Inflammatory macrophage (primary cell): Measurements from ENCODE around the gene TMEM51.
A peak's percentile ranks its signal among the peaks of the same experiment; 100 is the strongest.

Experiments
- DNase-seq, 2 donors: peaks; one replicate each; pipeline ENCODE4 v3.0.0-alpha.2; 2020 to 2022
- total RNA-seq, 18 experiments: gene quantifications; one replicate each; lab custom pipeline; 2026; ENCODE audit warnings: mixed read lengths in 6 of 18, inconsistent platforms in 2 of 18; lab: John Stamatoyannopoulos, UW

Gene TMEM51
- 13.8 to 39.0 (median 24.4) reads per million in 18 experiments for total RNA-seq

- peak; percentile 48 to 75 for DNase-seq
Observed at GRCh38 chr1:15153184-15153841, at the start of gene TMEM51. Gene TMEM51 (plus strand): TSS chr1:15153747. CDS start chr1:15215088, 61,341 bp downstream.

GRCh38 chr1:15103906-15104305 lies 49.6 kb upstream of the TMEM51 start:
- DNase-seq, result no peak

- no peak for DNase-seq
Observed at GRCh38 chr1:15104768-15105167, 48.8 kb upstream of the TMEM51 start.

- DNase-seq, result peak; percentile 76 to 88
Observed at GRCh38 chr1:15106608-15107007, 46.9 kb upstream of the TMEM51 start.

DNA sequence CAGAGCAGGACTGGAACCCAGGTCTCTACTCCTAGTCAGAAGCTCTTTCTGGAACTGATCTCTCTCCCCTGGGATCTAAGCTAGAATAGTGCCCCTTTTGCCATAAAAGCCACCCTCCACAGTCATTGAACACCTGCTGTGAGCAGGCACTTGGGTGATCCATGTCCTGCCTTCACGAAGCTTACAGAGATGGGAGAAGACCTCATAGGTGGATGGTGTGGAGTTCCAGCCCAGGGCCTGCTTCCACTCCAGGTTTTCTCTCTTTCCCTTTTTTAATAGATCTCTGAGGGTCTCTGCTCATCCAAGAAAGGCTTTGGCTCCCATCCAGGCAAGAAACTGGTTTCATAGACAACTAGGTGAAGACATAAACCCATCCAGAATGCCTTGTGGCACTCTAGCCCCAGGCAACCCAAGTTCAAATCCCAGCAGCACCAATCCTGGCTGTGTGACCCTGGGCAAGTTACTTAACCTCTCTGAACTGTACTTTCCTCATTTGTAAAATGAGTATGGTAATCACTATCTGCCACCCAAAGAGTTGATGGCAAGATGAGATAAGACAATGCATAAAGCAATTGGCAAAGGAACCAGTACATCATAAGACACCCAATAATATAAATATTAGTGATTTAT lies 46.4 kb upstream of the TMEM51 start:
- no peak for DNase-seq

DNA sequence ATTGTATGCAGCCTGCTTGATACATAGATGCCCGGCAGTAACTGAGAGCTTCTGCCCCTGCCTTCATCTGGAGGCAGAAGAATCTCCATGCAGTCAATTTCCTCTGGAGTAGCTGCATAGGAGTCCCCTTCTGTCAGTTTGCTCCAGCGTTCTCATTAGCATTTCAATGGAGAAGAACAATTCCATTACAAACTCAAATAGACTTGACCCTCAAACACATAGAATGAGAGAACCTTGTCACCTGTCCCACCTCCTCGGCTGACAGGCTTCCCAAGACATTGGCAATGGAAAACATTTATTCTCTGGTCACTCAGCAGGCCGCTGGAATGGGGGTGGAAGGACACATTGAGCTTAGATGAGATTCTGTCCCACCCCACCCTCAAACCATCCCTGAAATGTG lies 45.6 kb upstream of the TMEM51 start:
- no peak for DNase-seq

DNA sequence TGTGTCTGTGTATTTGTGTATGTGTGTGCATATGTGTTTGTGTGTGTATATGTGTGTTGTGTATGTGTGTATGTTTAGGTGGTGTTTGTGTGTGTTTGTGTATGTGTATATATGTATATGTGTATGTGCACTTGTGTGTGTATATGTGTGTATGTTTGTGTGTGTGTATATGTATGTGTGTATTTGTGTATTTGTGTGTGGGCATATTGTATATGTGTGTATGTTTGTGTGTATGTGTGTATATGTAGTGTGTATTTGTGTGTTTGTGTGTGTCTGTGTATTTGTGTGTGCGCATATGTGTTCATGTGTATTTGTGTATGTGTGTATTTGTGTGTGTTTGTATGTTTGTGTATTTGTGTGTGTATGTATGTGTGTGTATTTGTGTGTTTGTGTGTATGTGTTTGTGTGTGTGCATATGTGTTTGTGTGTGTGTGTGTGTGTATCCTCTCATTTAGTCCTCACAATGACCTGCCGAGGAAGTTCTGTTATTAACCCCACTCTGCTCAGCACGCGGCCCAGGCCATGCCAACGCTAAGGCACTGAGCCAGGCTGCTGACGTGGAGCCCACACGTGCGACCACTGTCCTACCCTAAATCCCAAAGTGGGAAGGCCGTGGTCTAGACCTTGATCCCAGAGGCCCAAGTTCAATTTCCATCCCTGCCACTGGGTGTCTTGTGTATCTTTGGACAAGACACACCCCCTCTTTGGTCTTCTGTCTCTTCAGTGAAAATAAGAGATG lies 43.2 kb upstream of the TMEM51 start:
- no peak for DNase-seq

- no peak for DNase-seq
Observed at GRCh38 chr1:15110867-15111230, 42.7 kb upstream of the TMEM51 start.

GRCh38 chr1:15113146-15113545 lies 40.4 kb upstream of the TMEM51 start:
- DNase-seq, result no peak

- DNase-seq, result no peak
Observed at GRCh38 chr1:15114884-15115283, 38.7 kb upstream of the TMEM51 start.

DNA sequence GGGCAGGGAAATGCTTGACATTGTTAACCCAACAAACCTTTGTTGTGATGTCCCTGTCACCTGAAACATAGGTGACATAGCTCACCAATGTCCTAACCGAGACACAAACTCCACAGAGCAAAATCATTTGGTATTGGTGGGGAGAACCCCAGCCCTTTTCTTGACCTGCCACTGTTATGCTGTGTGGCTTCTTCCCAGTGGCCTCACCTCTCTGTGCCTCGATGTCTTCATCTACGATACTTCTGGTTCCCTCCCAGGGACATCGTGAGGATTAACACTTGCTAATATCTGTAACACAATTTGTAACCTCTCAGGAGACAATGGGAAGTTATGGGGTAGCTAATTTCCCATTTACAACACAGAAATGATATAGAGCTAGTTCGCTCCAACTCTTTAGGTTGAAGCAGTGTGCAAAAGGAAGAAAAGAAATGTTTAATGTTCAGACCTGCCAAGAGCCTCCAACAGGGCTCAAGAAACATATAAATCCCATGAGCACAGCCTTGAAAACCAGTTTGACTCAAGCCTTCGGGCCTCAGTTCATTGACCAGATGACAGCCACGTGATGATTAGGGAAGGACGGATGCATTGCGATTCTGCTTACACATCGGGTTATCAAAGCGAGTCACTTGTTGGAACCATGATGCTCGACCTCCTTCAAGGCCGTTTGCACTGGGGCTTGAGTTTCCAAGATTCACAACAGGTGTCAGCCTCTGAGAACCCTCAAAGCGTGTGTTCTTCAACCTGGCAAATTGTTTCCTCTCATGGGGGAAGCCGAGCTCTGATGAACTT lies 37.8 kb upstream of the TMEM51 start:
- no peak for DNase-seq

DNA sequence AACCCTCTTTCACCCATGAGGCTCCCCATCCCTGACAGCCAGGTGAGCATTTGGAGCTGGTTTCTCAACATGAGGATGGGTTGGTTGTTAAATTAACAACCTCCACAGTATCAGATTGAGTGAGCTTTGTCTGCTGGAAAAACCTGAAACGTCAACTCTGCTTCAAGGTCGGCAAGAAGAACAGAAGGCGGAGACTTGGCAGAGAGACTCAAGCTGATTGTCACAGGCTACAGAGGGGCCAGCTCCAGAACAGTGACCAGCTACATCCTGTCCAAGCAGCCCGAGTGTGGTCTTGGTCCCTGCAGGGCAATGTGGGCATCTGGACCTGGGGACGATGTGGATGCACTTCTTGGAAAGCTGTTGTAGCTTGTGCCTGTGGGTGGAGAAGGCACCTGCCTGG lies 36.6 kb upstream of the TMEM51 start:
- DNase-seq, result no peak

- DNase-seq, result no peak
Observed at GRCh38 chr1:15117671-15118325, 35.7 kb upstream of the TMEM51 start.

DNA sequence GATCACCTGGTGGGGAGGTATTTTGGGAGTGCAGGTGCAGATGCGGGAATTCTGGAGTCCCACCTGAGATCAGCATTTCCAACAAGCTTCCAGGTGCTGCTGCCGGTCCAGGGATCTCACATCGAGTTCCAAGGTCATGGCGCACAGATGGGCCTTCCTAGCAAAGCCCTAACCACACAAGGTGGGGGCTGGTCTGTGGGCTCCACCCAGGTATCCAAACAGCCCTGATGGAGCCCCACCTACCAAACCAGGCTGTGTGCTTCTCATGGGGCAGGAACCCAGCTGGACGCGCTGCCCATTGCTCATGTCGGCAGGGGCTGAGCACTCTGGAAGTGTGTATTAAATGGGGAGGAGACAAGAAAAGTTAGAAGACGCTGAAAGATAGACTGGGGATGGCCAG lies 35.0 kb upstream of the TMEM51 start:
- DNase-seq, result no peak

DNA sequence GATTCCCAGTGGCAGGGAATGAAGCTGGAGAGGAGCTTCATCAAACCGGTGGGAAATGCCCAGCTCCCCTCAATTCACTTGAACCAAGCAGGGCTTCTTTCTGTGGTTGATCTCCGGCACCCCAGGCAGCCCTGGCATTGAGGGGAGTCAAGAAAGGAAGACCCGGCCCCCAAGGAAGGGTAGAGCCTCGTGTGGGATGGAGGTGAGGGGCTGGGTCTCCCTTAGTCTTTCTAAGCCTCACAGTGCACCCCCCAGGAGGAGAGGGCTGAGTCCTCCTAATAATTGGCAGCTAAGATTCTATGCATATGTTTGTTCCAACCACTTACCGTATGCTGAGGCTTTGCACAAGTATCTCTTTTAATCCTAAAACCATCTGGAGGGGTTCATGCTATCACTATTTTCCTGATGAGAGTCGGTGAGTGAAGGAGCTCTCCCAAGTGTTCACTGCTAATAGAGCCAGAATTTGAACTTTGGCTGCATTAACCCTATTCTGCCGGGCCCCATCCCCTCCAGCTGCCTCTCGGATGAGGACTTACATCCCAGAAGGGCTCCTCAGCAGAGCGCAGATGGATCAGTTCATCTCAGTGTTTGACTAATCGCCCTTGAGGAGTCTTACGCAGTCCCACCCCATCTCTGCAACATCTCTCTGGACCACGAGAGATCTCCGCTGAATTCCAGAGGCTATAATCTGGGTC lies 33.1 kb upstream of the TMEM51 start:
- DNase-seq, result no peak

GRCh38 chr1:15122331-15122730 lies 31.2 kb upstream of the TMEM51 start:
- no peak for DNase-seq

GRCh38 chr1:15123270-15123669 lies 30.3 kb upstream of the TMEM51 start:
- no peak for DNase-seq

DNA sequence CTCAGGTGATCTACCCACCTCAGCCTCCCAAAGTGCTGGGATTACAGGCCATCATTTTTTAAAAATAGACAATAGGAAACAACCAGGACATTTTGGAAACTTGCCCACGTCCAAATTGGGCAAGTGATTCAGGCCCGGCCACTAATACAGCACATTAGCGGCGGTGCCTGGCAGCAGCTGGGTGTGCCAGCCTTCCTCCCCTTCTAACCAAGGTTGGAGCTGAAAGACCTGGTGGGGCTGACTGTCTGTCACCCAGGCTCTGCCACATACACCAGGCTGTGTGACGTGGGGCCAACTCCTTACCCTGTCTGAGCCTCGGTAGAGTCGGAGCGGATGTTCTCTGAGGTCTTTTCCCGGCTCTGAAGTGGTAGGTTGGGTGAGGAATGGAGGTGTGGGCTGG lies 29.6 kb upstream of the TMEM51 start:
- no peak for DNase-seq

DNA sequence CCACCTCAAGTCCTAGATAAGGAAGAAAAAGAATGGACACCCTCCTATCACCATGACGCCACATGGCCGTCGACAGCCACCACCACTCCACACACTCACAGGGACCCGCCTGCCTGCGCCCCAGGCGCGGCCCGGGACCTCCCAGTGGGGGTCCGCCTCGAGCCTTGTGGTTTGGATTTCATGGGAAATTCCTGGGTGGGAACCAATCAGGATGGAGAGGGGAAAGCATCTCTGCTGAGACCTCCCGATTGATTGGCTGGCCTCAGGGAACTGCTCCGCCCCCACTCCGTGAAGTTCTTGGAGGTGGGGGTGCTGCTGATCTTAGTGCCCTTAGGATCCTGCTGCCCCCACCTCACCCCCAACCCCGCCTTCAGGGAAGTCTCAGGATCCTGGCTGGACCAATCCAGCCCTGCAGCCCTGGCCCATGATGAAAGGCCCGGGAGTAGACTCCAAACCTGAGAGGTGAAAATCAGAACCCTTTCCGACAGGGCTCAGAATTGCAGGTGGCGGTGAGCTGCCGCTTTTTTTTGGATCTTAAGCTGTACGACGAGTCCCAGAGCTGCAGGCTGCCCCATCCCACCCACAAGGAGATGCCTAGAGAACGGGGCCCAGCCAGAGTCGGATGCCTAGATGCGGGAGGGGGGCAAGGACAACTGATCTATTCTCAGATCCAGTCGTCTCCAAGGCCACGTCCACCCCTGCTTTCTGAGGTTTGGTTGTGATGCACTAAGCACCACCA lies 29.0 kb upstream of the TMEM51 start:
- DNase-seq, result no peak

- no peak for DNase-seq
Observed at GRCh38 chr1:15125101-15125745, 28.3 kb upstream of the TMEM51 start.

DNA sequence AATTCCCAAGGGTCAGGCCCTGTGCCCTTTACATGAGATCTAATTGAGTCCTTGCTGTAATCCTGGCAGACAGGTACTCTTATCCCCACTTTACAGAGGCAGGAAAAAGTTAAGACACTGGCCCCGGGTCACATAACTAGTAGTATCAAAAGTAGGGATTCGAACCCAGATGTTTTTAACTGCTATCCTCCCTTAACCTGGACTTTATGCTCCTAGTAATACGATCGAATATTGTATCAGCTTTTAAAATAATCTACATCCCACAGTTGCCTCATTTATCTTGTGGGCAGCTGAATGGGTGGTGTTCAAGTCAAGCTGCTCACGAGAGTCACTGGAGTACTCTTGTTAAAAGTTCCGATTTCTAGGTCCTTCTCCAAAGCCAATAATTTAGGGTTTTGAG lies 25.5 kb upstream of the TMEM51 start:
- DNase-seq, result no peak
